ENCODE measurements around the gene GUCY1B1.

GUCY1B1 gene

GRCh38 chr4:155854582-155855226 is 95.9 kb downstream of the GUCY1B1 start:
- ChIA-PET POLR2A (ENCODE audit: low non-redundant PET) (no interaction called here), CTCF (interaction anchor here (0.7 kb wide), 1 partner anchor 8 kb away, joined by 3 read pairs; no protein-coding TSS in a partner anchor)
- no peak for TF ChIP-seq CTCF (conservative IDR thresholded peaks at IDR 0.05; ENCODE audit: low read depth)
- DNase-seq (ENCODE audit: low spot score), result no peak
- H3K27ac ChIP-seq, result no peak overlapping the region

GRCh38 chr4:155855897-155856296 is 97.1 kb downstream of the GUCY1B1 start:
- TF ChIP-seq CTCF (conservative IDR thresholded peaks at IDR 0.05; ENCODE audit: low read depth), result no peak
- no peak for DNase-seq (ENCODE audit: low spot score)
- H3K27ac ChIP-seq, result no peak overlapping the region
- ChIA-PET POLR2A (ENCODE audit: low non-redundant PET) (no interaction called here), CTCF (no interaction called here)

Data from RWPE1 (cell line).